GM18508 (cell line): ENCODE data around the gene ST3GAL5.
A peak's percentile ranks its signal among the peaks of the same experiment; 100 is the strongest.

ENCODE experiments used
- ATAC-seq: cut with Tn5 transposase; IDR thresholded peaks from one replicate; pipeline ENCODE4 v1.9.1; 2021; ENCODE audit warnings: moderate number of reproducible peaks; ENCODE audit not compliant: insufficient read depth, unreplicated experiment

The ST3GAL5 gene

GRCh38 chr2:85871494-85872164 lies 17.2 kb downstream of the ST3GAL5 start:
- ATAC-seq = no peak

- ATAC-seq = no peak
Observed at GRCh38 chr2:85868822-85869221, 20.0 kb downstream of the ST3GAL5 start.

GRCh38 chr2:85867556-85868292 lies 21.1 kb downstream of the ST3GAL5 start:
- no peak for ATAC-seq

- no peak for ATAC-seq
Observed at GRCh38 chr2:85867121-85867520, 21.7 kb downstream of the ST3GAL5 start.

- ATAC-seq = no peak
Observed at GRCh38 chr2:85866165-85866659, 22.6 kb downstream of the ST3GAL5 start.

- peak; percentile 59 for ATAC-seq
Observed at GRCh38 chr2:85865539-85866164, 23.1 kb downstream of the ST3GAL5 start.

- ATAC-seq = no peak
Observed at GRCh38 chr2:85864654-85865053, 24.1 kb downstream of the ST3GAL5 start.

- no peak for ATAC-seq
Observed at GRCh38 chr2:85862426-85862825, 26.4 kb downstream of the ST3GAL5 start.

- ATAC-seq = no peak
Observed at GRCh38 chr2:85861650-85862049, 27.1 kb downstream of the ST3GAL5 start.

GRCh38 chr2:85861180-85861579 lies 27.6 kb downstream of the ST3GAL5 start:
- no peak for ATAC-seq

- no peak for ATAC-seq
Observed at GRCh38 chr2:85858841-85859240, 29.9 kb downstream of the ST3GAL5 start.

- ATAC-seq = no peak
Observed at GRCh38 chr2:85854897-85855296, 33.9 kb downstream of the ST3GAL5 start.

GRCh38 chr2:85854166-85854509 lies 34.7 kb downstream of the ST3GAL5 start:
- no peak for ATAC-seq

GRCh38 chr2:85853499-85854165 lies 35.2 kb downstream of the ST3GAL5 start:
- ATAC-seq = no peak

- ATAC-seq = peak; percentile 57
Observed at GRCh38 chr2:85852937-85853498, 35.8 kb downstream of the ST3GAL5 start.

GRCh38 chr2:85852152-85852840 lies 36.5 kb downstream of the ST3GAL5 start:
- ATAC-seq = no peak

GRCh38 chr2:85851253-85852151 lies 37.3 kb downstream of the ST3GAL5 start:
- no peak for ATAC-seq

- no peak for ATAC-seq
Observed at GRCh38 chr2:85850451-85850850, 38.3 kb downstream of the ST3GAL5 start.

GRCh38 chr2:85847051-85847588 lies 41.7 kb downstream of the ST3GAL5 start:
- no peak for ATAC-seq
